ENCODE results near the gene ADAMTS12.

ADAMTS12 gene

DNA sequence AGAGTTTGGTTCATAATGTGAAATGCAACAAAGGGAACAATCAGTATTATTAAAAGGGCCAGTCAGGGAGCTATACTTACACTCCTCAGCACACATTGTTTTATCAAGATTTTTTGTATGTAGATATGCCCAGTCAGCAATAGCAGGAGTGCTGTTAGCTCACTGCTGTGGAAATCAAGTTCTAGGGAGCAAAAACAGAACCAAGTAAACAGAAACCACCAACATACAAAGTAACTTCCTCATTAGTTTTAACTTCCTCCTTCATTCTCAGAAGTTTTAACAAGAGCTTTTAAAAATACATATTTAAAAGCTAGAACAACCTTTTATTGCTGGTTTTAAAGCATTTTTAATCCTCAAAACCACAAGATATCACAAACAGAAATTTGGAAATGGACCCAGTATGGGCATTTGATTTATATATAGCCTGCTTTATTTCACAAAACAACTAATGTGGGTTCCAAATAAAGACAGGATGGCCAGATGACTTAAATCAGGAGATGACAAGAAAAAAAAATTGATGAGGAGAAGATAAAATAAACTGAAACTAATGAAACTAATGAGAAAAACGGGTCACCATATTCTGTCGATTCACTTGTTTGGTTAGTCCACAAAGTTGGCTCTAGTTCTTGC lies 178.5 kb downstream of the ADAMTS12 start:
- no peak for DNase-seq (ENCODE audit: low read depth)

DNA sequence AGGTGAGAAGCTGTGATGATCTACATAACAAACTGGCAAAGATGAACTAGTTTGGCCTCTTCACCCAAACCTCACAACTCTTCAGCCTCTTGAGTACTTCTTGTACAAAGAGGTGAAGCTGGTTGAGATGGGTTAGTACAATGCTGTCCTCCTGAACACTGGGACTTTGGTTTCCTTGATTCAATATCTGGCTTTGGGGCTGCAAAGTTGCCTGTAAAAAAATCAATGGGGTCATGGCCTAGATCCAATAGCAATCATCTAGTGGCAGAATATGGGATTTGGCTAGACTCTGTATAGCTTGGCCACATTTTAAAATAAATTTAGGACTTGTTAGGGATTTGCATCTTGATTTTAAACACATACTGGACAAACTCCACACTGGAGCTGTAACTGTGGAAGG lies 179.1 kb downstream of the ADAMTS12 start:
- DNase-seq (ENCODE audit: low read depth), result no peak

DNA sequence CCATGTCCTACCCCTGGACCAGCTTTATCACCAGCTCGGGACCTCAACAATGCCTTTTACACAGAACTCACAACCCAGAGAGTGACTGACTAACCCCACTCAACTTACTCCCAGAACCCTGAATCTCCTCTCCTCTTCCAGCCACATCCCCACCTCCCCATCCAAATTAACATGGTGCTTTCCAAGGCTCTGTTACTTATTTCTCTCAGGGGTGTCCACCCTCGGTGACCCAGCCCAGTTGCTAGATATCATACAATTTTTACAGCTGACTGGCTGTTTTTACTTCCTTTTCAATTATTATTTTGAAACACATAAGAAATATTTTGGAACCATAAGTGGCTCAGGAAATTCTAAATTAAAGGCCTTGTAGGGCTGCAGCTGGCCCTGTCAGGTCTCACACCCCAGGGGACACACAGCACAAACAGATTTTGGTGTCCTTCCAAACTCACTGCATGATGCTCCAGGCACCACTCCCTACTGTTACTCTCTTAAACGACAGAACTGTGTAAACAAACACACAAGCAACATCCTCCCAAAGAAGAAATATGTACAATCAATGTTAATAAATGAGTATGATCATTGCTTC lies 180.6 kb downstream of the ADAMTS12 start:
- no peak for DNase-seq (ENCODE audit: low read depth)

DNA sequence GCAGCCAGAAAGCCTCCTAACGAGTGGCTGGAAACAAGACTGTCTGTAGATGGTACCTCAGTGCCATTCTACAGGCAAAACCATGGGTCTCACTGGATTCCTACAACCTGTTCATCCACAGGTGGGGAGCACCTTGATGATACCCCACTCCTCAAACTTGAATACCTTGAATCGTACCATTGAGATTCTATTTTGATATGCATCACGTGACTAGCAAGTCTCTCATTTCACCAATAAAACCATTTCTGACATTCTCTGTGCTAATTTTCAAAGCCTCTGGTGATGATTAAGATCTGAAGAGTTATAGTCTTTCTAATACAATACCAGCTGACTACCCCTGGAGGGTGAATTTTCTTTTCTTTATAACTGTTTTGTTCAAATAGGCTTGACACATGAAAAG lies 188.9 kb downstream of the ADAMTS12 start:
- DNase-seq (ENCODE audit: low read depth), result no peak

DNA sequence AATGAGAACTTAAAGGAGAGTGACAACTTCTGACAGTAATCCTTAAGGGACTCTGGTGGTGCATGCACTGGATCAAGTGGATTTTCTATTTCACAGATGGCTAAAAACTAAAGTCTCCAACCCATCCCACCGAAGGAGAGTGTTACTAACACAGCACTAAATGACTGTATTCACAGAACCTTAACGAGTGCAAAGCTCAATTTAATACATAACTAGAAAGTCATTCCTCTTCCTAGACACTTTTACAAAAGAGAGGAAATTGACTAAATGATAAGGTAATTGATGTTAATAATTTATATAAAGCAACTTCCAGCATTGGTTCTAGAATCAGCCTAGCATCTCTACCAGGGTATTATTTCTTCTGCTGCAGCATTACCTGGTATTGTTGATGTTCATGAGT lies 189.8 kb downstream of the ADAMTS12 start:
- DNase-seq (ENCODE audit: low read depth), result no peak

DNA sequence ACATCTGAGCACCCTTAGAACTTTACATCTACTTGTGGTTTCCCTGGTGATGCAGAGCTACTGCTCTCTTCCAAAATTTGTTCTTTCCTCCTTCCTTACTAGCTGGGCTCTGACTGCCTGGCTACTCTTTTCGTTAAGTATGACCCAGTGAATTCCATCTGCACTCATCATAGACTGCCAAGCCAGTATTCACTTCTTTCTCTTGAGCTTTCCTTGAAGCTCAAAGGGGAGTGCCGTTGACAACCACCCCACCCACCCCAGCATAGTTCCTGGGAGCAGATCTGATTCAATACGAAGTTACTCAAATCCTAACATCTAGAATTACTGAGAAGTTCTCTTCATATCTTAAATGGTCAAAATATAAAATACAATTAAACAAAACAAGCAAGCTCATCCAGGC lies 190.5 kb downstream of the ADAMTS12 start:
- DNase-seq (ENCODE audit: low read depth), result no peak

DNA sequence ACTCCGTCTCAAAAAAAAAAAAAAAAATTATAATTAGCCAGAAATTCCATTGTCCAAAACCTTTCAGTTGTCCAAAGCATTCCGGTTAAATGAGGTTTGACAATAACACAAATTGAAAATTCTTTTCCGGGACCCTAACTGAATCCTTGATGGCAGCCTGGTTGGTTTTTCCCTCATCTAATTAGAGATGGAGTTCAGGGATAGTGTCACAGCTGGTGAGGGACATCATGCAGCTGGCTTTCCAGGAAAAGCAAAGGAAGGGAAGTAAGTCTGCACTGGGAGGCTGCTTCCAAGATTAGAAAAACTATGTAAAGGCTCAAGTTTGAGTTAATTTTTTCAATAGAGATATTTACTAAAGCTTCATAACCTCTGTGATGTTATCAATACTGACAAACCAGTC lies 195.4 kb downstream of the ADAMTS12 start:
- DNase-seq (ENCODE audit: low read depth), result no peak

DNA sequence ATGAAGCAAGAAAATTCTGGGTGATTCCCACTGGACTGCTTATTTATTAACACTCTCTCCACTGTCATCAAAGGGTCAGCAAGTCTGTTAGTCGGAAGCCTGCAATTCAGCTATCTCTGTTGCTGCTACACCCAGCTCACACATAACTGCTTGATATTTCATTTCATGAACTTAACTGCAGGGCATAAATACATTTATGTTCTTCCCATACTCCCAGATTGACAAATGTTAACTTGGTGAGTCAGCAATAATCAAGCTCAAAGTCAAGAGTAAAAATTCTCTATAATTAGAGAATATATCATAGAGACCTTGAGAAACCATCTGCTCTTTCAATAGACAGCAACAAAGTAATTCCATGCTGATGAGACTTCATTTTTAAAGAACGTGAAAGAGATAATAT lies 198.8 kb downstream of the ADAMTS12 start:
- DNase-seq (ENCODE audit: low read depth), result no peak

DNA sequence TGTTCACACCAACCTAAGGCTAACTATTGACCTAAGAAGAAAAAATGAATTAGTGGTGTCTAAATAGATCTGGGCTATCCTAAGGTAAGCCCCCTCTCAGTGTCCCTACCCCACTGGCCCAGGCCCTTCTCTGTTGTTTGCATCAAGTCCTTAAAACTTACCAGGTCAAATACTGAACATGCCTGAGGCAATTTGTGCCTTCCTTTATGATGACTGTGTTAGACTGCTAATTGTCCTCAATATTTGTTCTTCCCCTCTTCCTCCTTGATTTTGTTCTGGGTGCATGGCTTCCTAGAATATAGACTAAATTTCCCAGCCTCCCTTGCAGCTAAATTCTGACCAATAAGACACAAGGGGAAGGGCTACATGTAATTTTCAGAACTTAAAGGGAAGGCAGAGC lies 199.9 kb downstream of the ADAMTS12 start:
- DNase-seq (ENCODE audit: low read depth), result no peak

DNA sequence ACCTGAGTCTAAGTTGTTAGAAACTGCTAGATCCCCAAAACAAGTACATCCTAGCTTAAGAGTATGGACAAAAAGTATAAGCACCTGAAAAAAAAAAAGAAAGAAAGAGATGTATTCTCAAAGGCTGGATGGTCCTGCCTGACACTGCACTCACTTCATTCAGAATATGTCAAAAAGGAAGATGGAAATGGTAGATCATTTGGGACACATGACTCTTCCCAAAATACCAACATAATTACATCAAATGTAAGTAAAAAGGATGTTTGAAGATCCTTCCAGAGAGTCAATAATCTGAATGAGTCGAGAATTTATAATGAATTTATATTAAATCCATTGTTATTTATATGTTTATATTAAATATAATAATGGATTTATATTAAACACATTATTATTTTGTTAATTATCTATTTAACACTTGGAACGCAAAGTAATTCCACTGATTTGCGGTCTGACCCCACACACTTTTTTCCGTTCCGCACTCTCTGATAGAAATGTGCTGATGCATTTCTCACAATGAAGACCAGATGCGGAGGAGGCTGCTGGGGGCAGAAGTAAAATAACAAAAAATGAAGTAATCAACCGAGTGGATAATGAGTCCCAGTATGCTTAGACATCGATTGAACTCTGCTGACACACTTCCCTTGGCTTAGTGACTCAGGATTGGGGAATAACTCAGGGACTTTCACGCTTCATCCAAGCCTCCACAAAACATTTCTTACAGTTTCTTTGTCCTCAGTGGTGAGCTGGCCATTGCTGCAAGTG lies 201.2 kb downstream of the ADAMTS12 start:
- DNase-seq (ENCODE audit: low read depth), result no peak

DNA sequence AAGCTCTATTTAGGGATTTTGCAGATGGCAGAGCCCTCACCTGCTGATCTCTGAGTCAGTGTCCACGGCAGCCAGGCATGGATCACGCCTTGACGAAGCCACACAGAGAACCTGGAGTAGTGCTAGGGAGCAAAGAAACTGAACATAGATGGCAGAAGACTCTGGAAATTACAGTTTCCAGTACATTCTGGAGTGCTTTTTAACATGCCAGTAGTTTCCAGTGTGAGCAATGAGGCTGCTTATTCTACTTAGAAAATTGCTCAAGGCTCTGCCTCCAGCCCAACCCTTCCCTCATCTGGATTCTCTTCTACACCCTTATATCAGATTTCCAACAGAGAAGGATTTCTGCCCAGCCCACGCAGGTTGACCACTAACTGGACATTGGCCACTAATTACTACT lies 203.3 kb downstream of the ADAMTS12 start:
- no peak for DNase-seq (ENCODE audit: low read depth)

DNA sequence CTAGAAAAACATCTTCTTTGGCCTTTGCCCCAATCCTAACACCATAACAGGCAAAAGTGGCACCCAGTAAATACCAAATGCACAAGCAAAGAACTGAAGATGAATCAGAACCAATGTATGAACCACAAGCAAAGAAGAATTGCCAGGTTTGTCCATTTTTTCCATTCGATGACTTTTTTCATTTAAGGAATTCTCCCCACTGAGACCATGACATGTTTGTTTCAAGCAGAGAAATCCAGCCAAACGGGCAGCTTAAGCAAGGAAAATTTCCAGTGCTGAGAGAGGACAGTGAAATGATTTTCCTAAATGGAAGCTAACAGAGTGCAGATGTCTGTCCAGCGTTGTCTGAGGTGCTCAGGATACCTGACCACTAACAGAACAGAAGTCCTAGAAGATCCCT lies 203.7 kb downstream of the ADAMTS12 start:
- no peak for DNase-seq (ENCODE audit: low read depth)

DNA sequence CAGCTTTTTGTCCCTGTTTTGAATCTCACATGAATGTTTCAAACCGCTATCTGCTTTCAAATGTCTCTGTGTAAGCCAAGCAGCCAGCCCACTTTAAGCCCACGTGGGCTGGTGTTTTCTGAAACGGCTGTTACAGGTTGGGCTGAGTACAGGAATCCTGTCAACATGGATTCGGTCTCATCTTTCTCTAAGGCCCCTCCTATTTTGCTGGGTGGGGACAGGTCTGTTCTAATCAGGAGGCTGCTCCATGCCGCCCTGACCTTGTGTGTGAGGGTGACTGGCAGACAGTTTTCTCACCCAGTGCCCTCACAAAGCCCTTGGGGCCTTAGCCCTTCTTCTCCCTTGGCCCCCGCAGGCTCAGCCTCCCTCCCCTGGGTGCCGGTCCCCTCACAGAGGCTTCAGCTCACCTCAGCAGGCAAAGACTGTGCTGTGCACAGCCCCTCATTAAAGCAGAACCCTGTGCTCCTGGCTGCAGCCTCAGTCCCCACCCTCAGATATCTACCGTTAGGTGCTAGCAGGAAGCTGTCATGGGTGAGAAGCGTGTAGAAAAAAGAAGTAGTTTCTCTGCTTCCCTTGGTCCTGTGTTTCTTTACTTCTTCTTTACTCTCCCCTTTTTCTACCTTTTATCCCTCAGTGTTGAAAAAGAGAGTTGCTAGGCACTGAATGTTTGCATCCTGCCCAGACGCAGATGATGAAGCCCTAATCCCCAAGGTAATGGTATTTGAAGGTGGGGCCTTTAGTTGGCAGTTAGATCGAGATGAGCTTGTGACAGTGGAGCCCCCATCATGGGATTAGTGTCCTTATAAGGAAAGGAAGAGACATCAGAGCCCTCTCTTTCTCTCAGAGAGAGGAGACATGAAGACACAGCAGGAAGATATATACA lies 205.7 kb downstream of the ADAMTS12 start:
- DNase-seq (ENCODE audit: low read depth), result no peak

DNA sequence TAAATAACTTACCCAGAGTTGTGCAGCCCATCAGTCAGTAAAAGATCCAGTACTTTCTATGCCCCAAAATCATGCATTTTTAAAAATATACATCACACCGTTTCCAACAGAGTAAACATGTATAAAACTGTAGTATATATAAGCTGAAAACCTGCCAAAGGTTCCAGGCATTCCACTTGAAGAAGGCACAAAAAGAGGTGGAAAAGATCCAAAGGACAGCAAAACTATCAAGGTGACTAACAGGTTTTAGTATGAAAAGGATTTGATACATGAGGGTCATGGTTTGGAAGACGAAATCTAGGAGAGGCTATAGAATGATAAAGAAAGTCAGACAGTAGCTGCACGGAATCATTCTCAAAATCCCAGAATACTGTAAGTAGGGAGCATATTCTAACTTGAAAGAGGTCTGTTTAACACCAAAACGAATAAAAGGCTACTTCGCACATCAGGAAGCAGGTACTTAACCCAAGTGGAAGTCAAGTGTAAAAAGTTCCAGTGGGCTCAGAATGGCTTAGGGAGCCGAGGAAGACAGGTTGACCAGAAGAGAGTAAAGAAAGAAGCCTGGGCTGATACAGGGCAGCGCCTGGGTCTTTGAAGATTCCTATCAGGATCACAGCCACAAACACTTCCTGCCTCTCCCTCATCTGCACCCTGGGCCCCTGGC lies 207.2 kb downstream of the ADAMTS12 start:
- DNase-seq (ENCODE audit: low read depth), result no peak

DNA sequence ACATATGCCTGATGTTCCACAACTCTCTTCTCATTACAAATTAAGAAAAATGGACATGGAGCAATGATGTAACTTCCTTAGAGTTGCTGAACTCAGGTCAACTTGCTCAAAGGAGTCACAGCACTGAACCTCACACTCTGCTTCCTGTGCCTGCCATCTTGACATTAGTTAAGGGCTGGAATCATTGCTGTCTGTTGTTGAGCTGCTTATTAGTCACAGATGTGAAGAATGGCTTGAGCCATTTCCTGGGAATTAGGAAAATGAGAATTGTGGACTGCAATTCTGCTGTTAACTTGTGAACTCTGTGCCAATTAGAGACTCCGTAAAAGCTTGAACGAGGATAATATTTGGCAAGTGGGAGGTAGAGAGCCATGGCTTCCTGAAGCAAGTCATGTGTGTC lies 212.0 kb downstream of the ADAMTS12 start:
- no peak for DNase-seq (ENCODE audit: low read depth)

DNA sequence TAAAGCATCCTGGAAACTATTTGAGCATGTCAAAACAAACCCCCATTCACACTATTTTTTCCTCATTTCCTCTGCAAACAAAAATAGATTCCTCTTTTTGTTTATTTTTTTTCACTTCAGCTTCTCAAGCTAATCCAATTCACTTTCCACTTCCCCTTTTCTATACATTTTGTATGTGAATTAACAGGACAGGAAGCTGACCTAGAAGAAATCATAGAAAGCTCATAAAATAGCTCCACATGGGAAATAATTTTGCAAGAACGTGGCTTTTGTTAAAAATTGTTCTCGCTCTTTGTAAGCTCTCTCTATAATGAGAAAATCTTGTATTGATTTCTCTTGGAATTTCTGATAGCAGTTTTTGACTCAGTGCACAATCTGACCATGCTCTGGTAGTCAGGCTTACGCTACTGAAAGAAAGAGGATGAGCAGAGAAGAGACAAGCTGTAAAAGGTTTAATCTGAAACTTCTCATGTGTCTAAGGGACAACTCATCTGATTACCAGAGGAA lies 215.8 kb downstream of the ADAMTS12 start:
- DNase-seq (ENCODE audit: low read depth), result no peak

DNA sequence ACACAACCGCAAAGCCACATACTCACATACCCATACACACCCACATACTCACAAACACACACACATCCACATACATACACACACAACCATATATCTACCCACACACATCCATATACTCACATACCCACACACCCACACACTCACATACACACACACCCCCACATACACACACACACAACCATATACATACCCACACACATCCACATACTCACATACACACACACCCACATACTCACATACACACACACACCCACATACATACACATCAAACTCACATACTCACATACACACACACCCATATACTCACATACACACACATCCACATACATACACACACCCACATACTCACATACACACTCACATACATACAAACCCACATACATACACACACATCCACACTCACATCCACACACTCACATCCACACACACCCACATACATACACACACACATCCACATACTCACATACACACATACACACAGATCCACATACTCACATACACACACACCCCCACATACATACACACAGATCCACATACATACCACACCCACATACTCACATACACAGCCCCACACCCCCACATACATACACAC lies 220.0 kb downstream of the ADAMTS12 start:
- no peak for DNase-seq (ENCODE audit: low read depth)

DNA sequence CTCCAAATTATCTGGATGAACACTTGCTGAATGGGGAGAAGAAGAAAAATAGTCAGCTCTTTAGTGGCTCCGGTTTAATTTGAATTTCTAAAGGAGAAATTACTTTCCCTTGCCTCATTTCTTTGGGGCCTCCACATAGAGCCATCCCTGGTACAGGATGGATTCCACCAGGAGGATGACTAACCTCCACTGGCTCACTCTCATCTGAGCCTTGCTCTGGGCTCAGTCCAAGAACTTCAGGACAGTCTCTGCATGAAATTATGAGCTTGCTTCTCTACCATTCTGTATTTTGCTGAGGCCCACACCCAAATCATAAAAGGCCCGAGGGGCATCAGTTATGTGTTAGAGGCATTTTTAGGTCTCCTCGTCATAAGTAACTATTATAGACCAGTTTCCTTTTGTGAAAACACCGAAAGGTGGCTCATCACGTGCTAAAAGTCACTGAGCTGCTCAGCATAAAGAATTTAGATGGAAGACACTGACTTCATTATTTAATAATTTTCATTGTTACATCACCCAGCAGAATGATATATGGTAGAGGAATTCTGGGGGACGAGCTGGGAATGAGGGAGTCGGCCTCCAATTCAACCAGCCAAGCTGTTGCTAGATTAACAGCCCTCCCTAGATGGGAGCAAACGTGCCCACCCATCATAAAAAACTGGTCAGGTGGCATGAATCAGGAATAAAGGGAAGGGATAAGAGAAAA lies 228.9 kb downstream of the ADAMTS12 start:
- DNase-seq (ENCODE audit: low read depth), result no peak

DNA sequence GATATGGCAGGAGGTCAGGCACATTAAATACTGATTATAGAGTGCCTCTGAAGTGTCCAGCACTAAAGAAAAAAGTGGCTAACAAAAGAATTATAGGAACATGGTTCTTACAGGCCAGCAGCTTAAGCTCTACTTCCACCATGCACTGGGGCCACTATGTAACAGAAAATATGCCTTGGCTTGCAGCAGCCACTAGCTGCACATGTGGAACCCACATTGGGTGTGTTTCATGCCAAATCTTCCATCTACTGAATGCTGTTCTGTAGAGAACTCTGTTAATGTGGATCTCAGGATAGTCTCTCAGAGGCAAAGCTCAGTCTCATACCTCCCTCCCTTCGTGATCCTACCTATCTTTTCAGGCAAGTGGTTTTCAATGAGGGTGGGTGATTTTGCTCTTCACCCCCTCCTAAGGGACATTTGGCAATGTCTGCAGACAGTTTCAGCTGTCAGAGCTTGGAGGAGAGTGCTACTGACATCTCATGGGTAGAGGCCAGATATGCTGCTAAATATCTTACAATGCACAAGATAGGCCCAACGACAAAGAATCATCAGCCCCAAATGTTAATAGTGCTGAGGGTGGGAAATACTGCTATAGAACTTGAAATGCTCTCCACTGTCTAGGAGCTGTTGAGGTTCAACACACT lies 232.1 kb downstream of the ADAMTS12 start:
- no peak for DNase-seq (ENCODE audit: low read depth)

DNA sequence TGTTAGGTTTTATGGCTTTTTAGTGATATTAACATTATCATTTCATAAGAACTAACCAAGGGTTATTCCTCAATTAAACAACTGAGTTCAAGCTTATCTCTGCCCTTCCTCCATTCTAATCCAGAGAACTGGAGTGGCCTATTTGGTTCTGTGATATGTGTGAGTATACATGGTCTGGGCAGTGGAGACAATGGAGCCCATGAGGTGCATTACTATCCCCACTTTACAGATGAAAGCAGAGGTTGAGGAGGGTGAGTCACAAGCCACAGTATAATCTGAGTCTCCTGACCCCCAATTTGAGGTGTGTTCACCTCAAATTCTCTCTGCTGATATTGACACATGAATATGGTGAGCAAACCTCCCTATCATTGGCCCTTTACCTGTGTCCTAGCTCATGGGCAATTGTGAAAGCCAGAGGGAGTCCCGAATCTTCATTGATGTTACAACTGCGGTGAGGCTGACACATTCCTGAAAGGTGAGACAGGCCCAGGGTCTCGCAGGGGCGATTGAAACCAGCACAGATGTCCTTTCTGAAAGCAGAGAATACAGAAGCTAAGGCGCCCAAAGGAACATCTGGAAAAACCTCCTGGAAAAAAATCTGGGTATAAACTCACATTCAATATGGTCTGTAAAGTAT lies 233.9 kb downstream of the ADAMTS12 start:
- DNase-seq (ENCODE audit: low read depth), result no peak

Data from activated T-cell treated with anti-CD3 and anti-CD28 coated beads for 48 hours (primary cell).